ENCODE measurements around the gene TCF15.
"Not testable (repeated sequence)": the region's sequence is repeated elsewhere in the genome, so short reads cannot be mapped to it uniquely, and the experiment has no call there.

TCF15 gene

GRCh38 chr20:608970-609369 lies 1.1 kb downstream of the TCF15 start:
- no peak for DNase-seq

- no peak for DNase-seq
Measured at GRCh38 chr20:607476-607875, 2.6 kb downstream of the TCF15 start.

GRCh38 chr20:605237-605636 lies 4.9 kb downstream of the TCF15 start:
- no peak for DNase-seq

GRCh38 chr20:603116-603640 lies 6.9 kb downstream of the TCF15 start:
- no peak for DNase-seq

GRCh38 chr20:602111-602970 lies 7.8 kb downstream of the TCF15 start:
- no peak for DNase-seq

GRCh38 chr20:600736-601135 lies 9.4 kb downstream of the TCF15 start:
- no peak for DNase-seq

- no peak for DNase-seq
Measured at GRCh38 chr20:600141-600540, 10.0 kb downstream of the TCF15 start.

GRCh38 chr20:598133-598850 lies 11.8 kb downstream of the TCF15 start:
- DNase-seq: no peak

GRCh38 chr20:597560-597959 lies 12.5 kb downstream of the TCF15 start:
- DNase-seq: no peak

- DNase-seq: no peak
Measured at GRCh38 chr20:595330-596308, 14.5 kb downstream of the TCF15 start.

- DNase-seq: no peak
Measured at GRCh38 chr20:592506-592905, 17.6 kb downstream of the TCF15 start.

GRCh38 chr20:591941-592340 lies 18.2 kb downstream of the TCF15 start:
- no peak for DNase-seq

GRCh38 chr20:588932-589672 lies 21.0 kb downstream of the TCF15 start:
- no peak for DNase-seq

GRCh38 chr20:588476-588875 lies 21.6 kb downstream of the TCF15 start:
- DNase-seq: no peak

- DNase-seq: no peak
Measured at GRCh38 chr20:584971-585301, 25.2 kb downstream of the TCF15 start.

- DNase-seq: no peak
Measured at GRCh38 chr20:584161-584970, 25.7 kb downstream of the TCF15 start.

GRCh38 chr20:582204-582603 lies 27.9 kb downstream of the TCF15 start:
- DNase-seq: no peak

- not testable (repeated sequence) for DNase-seq
Measured at GRCh38 chr20:578940-579690, 31.0 kb downstream of the TCF15 start.

- no peak for DNase-seq
Measured at GRCh38 chr20:577167-577791, 32.8 kb downstream of the TCF15 start.

- no peak for DNase-seq
Measured at GRCh38 chr20:576156-576555, 34.0 kb downstream of the TCF15 start.

All from T-helper 1 cell (primary cell).